Activated naive CD4-positive, alpha-beta T cell treated with anti-CD3 and anti-CD28 coated beads for 36 hours (primary cell): ENCODE measurements around the gene KIAA0319L. TPM values are rescaled to one million over a fixed set of nuclear protein-coding genes. Genes with fewer than 3 reads are reported as not detected.

Experiments
- CTCF ChIA-PET: fragments of 350-600 bp; sonication (Branson Sonifier 250); formaldehyde crosslinking; loops from one replicate; lab custom pipeline; 2021; ENCODE audit warnings: antibody characterized with exemption; lab: Charles Lee
- DNase-seq: peaks from one replicate; pipeline ENCODE4 v3.0.0-alpha.2; 2020
- H3K27ac Mint-ChIP-seq: one replicate; pipeline ENCODE4 v1.8.0; 2021; ENCODE audit warnings: mild to moderate bottlenecking, mixed read lengths
- H3K27me3 Mint-ChIP-seq: one replicate; pipeline ENCODE4 v1.8.0; 2021; ENCODE audit warnings: low read depth, mixed read lengths
- H3K36me3 Mint-ChIP-seq: one replicate; pipeline ENCODE4 v1.8.0; 2021; ENCODE audit warnings: low read depth, mixed read lengths
- H3K4me1 Mint-ChIP-seq: one replicate; pipeline ENCODE4 v1.8.0; 2021; ENCODE audit warnings: low read depth, mixed read lengths
- H3K4me3 Mint-ChIP-seq: one replicate; pipeline ENCODE4 v1.8.0; 2021; ENCODE audit warnings: mild to moderate bottlenecking, moderate library complexity, mixed read lengths
- H3K9me3 Mint-ChIP-seq: one replicate; pipeline ENCODE4 v1.8.0; 2021; ENCODE audit warnings: mixed read lengths
- intact Hi-C: fragments of 100-400 bp; cut with micrococcal nuclease; formaldehyde crosslinking; loops from one replicate; pipeline ENCODE4 v1.15.1; 2023
- total RNA-seq, 2 experiments: library from RNA; stranded (reverse); gene quantifications; one replicate each; pipeline ENCODE4 v1.2.3, GENCODE V29; 2021

Gene KIAA0319L
- total RNA-seq, result 10 to 100 TPM; 22.6 to 24.2 TPM

- H3K9me3 Mint-ChIP-seq, result no peaks in the 10 kb centered on the region
- peaks cover 8% of the 10 kb centered on the region for H3K36me3 Mint-ChIP-seq
- no peak for DNase-seq
- H3K27me3 Mint-ChIP-seq, result no peaks in the 10 kb centered on the region
- CTCF ChIA-PET, result interaction anchor here (0.6 to 12.3 kb wide), 4 partner anchors 8 to 378 kb away, joined by 4 to 113 read pairs (median 10); no protein-coding TSS in a partner anchor
- peak within 1 kb of the TSS; percentile 92 for H3K27ac Mint-ChIP-seq
- H3K4me3 Mint-ChIP-seq, result peak within 1 kb of the TSS; percentile 95
- intact Hi-C loops, result loop anchor here (1.0 to 10.0 kb wide), 8 partner anchors 18 to 760 kb away; partner anchors contain the start of genes PSMB2, SFPQ, SMIM12 and ZMYM4
- H3K4me1 Mint-ChIP-seq, result peaks cover 44% of the 10 kb centered on the region
Observed at GRCh38 chr1:35557118-35557610, at the start of gene KIAA0319L. TSS of gene KIAA0319L (minus strand) at chr1:35557403. CDS start at chr1:35554491, 2,912 bp downstream.

GRCh38 chr1:35605867-35606182 is 48.6 kb upstream of the KIAA0319L start:
- Mint-ChIP-seq H3K27ac (peak overlapping the region; percentile 36), H3K36me3 (peaks cover 39% of the 10 kb centered on the region), H3K4me1 (peaks cover 5% of the 10 kb centered on the region), H3K27me3 (no peaks in the 10 kb centered on the region), H3K4me3 (no peak overlapping the region), H3K9me3 (no peaks in the 10 kb centered on the region)
- DNase-seq, result no peak
- intact Hi-C loops, result no loop called here
- CTCF ChIA-PET, result no interaction called here

GRCh38 chr1:35605071-35605866 is 48.1 kb upstream of the KIAA0319L start:
- H3K4me1 Mint-ChIP-seq, result peaks cover 5% of the 10 kb centered on the region
- CTCF ChIA-PET, result no interaction called here
- H3K4me3 Mint-ChIP-seq, result no peak overlapping the region
- intact Hi-C loops, result no loop called here
- no peaks in the 10 kb centered on the region for H3K27me3 Mint-ChIP-seq
- peak overlapping the region; percentile 36 for H3K27ac Mint-ChIP-seq
- H3K9me3 Mint-ChIP-seq, result no peaks in the 10 kb centered on the region
- DNase-seq, result no peak
- H3K36me3 Mint-ChIP-seq, result peaks cover 36% of the 10 kb centered on the region

GRCh38 chr1:35603941-35604340 is 46.7 kb upstream of the KIAA0319L start:
- peaks cover 35% of the 10 kb centered on the region for H3K36me3 Mint-ChIP-seq

GRCh38 chr1:35603468-35603867 is 46.3 kb upstream of the KIAA0319L start:
- Mint-ChIP-seq H3K27me3 (no peaks in the 10 kb centered on the region), H3K4me1 (peaks cover 5% of the 10 kb centered on the region), H3K36me3 (peaks cover 34% of the 10 kb centered on the region), H3K27ac (no peak overlapping the region), H3K9me3 (no peaks in the 10 kb centered on the region), H3K4me3 (no peak overlapping the region)
- CTCF ChIA-PET, result interaction anchor here (0.6 to 1.0 kb wide), 2 partner anchors 35 to 39 kb away, joined by 3 read pairs; no protein-coding TSS in a partner anchor
- intact Hi-C loops, result no loop called here
- no peak for DNase-seq

More at GRCh38 chr1:35603941-35604340, 46.7 kb upstream of the KIAA0319L start:
- intact Hi-C loops, result no loop called here
- Mint-ChIP-seq H3K4me1 (peaks cover 5% of the 10 kb centered on the region), H3K4me3 (no peak overlapping the region), H3K27me3 (no peaks in the 10 kb centered on the region), H3K27ac (no peak overlapping the region), H3K9me3 (no peaks in the 10 kb centered on the region)
- no peak for DNase-seq
- CTCF ChIA-PET, result interaction anchor here (0.6 kb wide), 1 partner anchor 36 kb away, joined by 3 read pairs; no protein-coding TSS in a partner anchor

GRCh38 chr1:35600593-35600992 is 43.4 kb upstream of the KIAA0319L start:
- Mint-ChIP-seq H3K36me3 (peaks cover 16% of the 10 kb centered on the region), H3K27ac (no peak overlapping the region), H3K4me1 (no peaks in the 10 kb centered on the region), H3K9me3 (no peaks in the 10 kb centered on the region), H3K4me3 (no peak overlapping the region), H3K27me3 (no peaks in the 10 kb centered on the region)
- no peak for DNase-seq
- intact Hi-C loops, result no loop called here
- CTCF ChIA-PET, result interaction anchor here (1.1 kb wide), 1 partner anchor 32 kb away, joined by 4 read pairs; no protein-coding TSS in a partner anchor

GRCh38 chr1:35599411-35599810 is 42.2 kb upstream of the KIAA0319L start:
- Mint-ChIP-seq H3K27ac (no peak overlapping the region), H3K9me3 (no peaks in the 10 kb centered on the region), H3K4me3 (no peak overlapping the region), H3K4me1 (no peaks in the 10 kb centered on the region), H3K36me3 (peaks cover 13% of the 10 kb centered on the region), H3K27me3 (no peaks in the 10 kb centered on the region)
- intact Hi-C loops, result no loop called here
- CTCF ChIA-PET, result no interaction called here
- DNase-seq, result no peak

GRCh38 chr1:35598895-35599294 is 41.7 kb upstream of the KIAA0319L start:
- Mint-ChIP-seq H3K36me3 (peaks cover 10% of the 10 kb centered on the region), H3K27ac (no peak overlapping the region), H3K27me3 (no peaks in the 10 kb centered on the region), H3K4me3 (no peak overlapping the region), H3K9me3 (no peaks in the 10 kb centered on the region), H3K4me1 (no peaks in the 10 kb centered on the region)
- CTCF ChIA-PET, result no interaction called here
- DNase-seq, result no peak
- intact Hi-C loops, result no loop called here

GRCh38 chr1:35597870-35598269 is 40.7 kb upstream of the KIAA0319L start:
- H3K9me3 Mint-ChIP-seq, result no peaks in the 10 kb centered on the region
- CTCF ChIA-PET, result no interaction called here
- no peak overlapping the region for H3K27ac Mint-ChIP-seq
- no peaks in the 10 kb centered on the region for H3K27me3 Mint-ChIP-seq
- H3K4me3 Mint-ChIP-seq, result no peak overlapping the region
- intact Hi-C loops, result no loop called here
- DNase-seq, result no peak
- H3K4me1 Mint-ChIP-seq, result no peaks in the 10 kb centered on the region
- peaks cover 5% of the 10 kb centered on the region for H3K36me3 Mint-ChIP-seq

- Mint-ChIP-seq H3K27ac (no peak overlapping the region), H3K9me3 (no peaks in the 10 kb centered on the region), H3K4me1 (no peaks in the 10 kb centered on the region), H3K27me3 (no peaks in the 10 kb centered on the region), H3K36me3 (peaks cover 7% of the 10 kb centered on the region), H3K4me3 (no peak overlapping the region)
- no peak for DNase-seq
- intact Hi-C loops, result no loop called here
- CTCF ChIA-PET, result no interaction called here
Observed at GRCh38 chr1:35595684-35596083, 38.5 kb upstream of the KIAA0319L start.

GRCh38 chr1:35594005-35594760 is 37.0 kb upstream of the KIAA0319L start:
- no peak overlapping the region for H3K4me3 Mint-ChIP-seq
- no peak for DNase-seq
- H3K4me1 Mint-ChIP-seq, result no peaks in the 10 kb centered on the region
- H3K9me3 Mint-ChIP-seq, result no peaks in the 10 kb centered on the region
- intact Hi-C loops, result no loop called here
- H3K36me3 Mint-ChIP-seq, result peaks cover 4% of the 10 kb centered on the region
- H3K27ac Mint-ChIP-seq, result no peak overlapping the region
- CTCF ChIA-PET, result interaction anchor here (0.8 to 1.0 kb wide), 2 partner anchors 120 to 121 kb away, joined by 3 read pairs; no protein-coding TSS in a partner anchor
- no peaks in the 10 kb centered on the region for H3K27me3 Mint-ChIP-seq
